RWPE1 (cell line): Measurements from ENCODE around the gene SNN.
A peak's percentile ranks its signal among the peaks of the same experiment; 100 is the strongest.

Experiments
- CTCF ChIA-PET: fragments of 350-600 bp; sonication (Branson Sonifier 250); formaldehyde crosslinking; extraction: SDS; loops from one replicate; lab custom pipeline; 2021; lab: Yijun Ruan, JAX
- POLR2A ChIA-PET: fragments of 400-600 bp; formaldehyde crosslinking; extraction: SDS; loops from one replicate; lab custom pipeline; 2020; ENCODE audit warnings: antibody characterized with exemption; ENCODE audit not compliant: low non-redundant PET; lab: Yijun Ruan, JAX
- DNase-seq: peaks from one replicate; pipeline ENCODE4 v3.0.0; 2012; ENCODE audit warnings: low spot score
- H3K27ac ChIP-seq: fragments of 450-650 bp; 2 replicates; pipeline ENCODE4 v1.5.1; 2017
- CTCF ChIP-seq: fragments of 450-650 bp; conservative IDR thresholded peaks from 2 replicates; pipeline ENCODE4 v1.5.1; 2017; ENCODE audit warnings: low read depth, mild to moderate bottlenecking

Gene SNN

GRCh38 chr16:11667824-11668622, at the start of gene SNN:
Gene SNN, plus strand, starts transcription at chr16:11668455. Its CDS starts 7,605 bp downstream, at chr16:11676060.
- POLR2A ChIA-PET = no interaction called here
- peak; percentile 96 for DNase-seq
- H3K27ac ChIP-seq = peak within 1 kb of the TSS; percentile 82
- TF ChIP-seq CTCF = no peak
- CTCF ChIA-PET = interaction anchor here (0.7 kb wide), 2 partner anchors 260 to 555 kb away, joined by 3 read pairs; no protein-coding TSS in a partner anchor

GRCh38 chr16:11619327-11619851, 48.9 kb upstream of the SNN start:
- no peak for TF ChIP-seq CTCF
- POLR2A ChIA-PET = interaction anchor here (0.7 to 0.9 kb wide), 2 partner anchors 9 to 121 kb away, joined by 3 to 4 read pairs; no protein-coding TSS in a partner anchor
- CTCF ChIA-PET = no interaction called here
- no peak for DNase-seq
- H3K27ac ChIP-seq = peak overlapping the region; percentile 63

GRCh38 chr16:11620243-11621003, 47.8 kb upstream of the SNN start:
- TF ChIP-seq CTCF = no peak
- no peak for DNase-seq
- CTCF ChIA-PET = interaction anchor here (0.5 to 0.7 kb wide), 2 partner anchors 71 to 84 kb away, joined by 4 to 8 read pairs; no protein-coding TSS in a partner anchor
- peak overlapping the region; percentile 63 for H3K27ac ChIP-seq
- POLR2A ChIA-PET = no interaction called here

GRCh38 chr16:11621539-11621919, 46.7 kb upstream of the SNN start:
- peak overlapping the region; percentile 61 for H3K27ac ChIP-seq
- DNase-seq = no peak
- CTCF ChIA-PET = no interaction called here
- POLR2A ChIA-PET = interaction anchor here (0.9 kb wide), 1 partner anchor 35 kb away, joined by 3 read pairs; the partner anchor contains the start of gene LITAF
- TF ChIP-seq CTCF = no peak

GRCh38 chr16:11621920-11622651, 46.2 kb upstream of the SNN start:
- DNase-seq = no peak
- no peak for TF ChIP-seq CTCF
- H3K27ac ChIP-seq = peak overlapping the region; percentile 61
- ChIA-PET POLR2A (interaction anchor here (0.7 to 0.9 kb wide), 2 partner anchors 18 to 35 kb away, joined by 3 read pairs; partner anchors contain the start of gene LITAF), CTCF (no interaction called here)
